ENCODE results near the gene TENT5A.

TENT5A gene

GRCh38 chr6:81700414-81700813 lies 52.1 kb downstream of the TENT5A start:
- DNase-seq (ENCODE audit: low read depth), result no peak
- H3K4me3 ChIP-seq (ENCODE audit: low read length), result no peak overlapping the region
- TF ChIP-seq CTCF (IDR thresholded peaks at IDR 0.05; ENCODE audit: insufficient read depth, low read depth, low read length, missing control alignments), result no peak

GRCh38 chr6:81697559-81697958 lies 54.9 kb downstream of the TENT5A start:
- TF ChIP-seq CTCF (IDR thresholded peaks at IDR 0.05; ENCODE audit: insufficient read depth, low read depth, low read length, missing control alignments), result no peak
- DNase-seq (ENCODE audit: low read depth), result no peak
- H3K4me3 ChIP-seq (ENCODE audit: low read length), result no peak overlapping the region

GRCh38 chr6:81696524-81696923 lies 56.0 kb downstream of the TENT5A start:
- no peak for TF ChIP-seq CTCF (IDR thresholded peaks at IDR 0.05; ENCODE audit: insufficient read depth, low read depth, low read length, missing control alignments)
- H3K4me3 ChIP-seq (ENCODE audit: low read length), result no peak overlapping the region
- peak; percentile 7 for DNase-seq (ENCODE audit: low read depth)

Data from epithelial cell of esophagus (primary cell).